Adrenal gland (tissue), 5 donors: ENCODE results near the gene DLG2.
"Not testable (repeated sequence)": the region's sequence is repeated elsewhere in the genome, so short reads cannot be mapped to it uniquely, and the experiment has no call there.

Source experiments
- CTCF ChIP-seq, 6 experiments: fragments of 450-650 bp in 4 of 6; fragments of 200-600 bp in 2 of 6; sonication (generic) in 1 of 6; IDR thresholded peaks; 1 replicate in 5 of 6; 2 replicates in 1 of 6; pipeline versions ENCODE4 v1.5.1 to v1.8.0; 2016 to 2021; ENCODE audit warnings: antibody characterized with exemption in 6 of 6, mild to moderate bottlenecking in 2 of 6, moderate library complexity in 1 of 6
- POLR2A ChIP-seq, 2 donors: fragments of 450-650 bp; IDR thresholded peaks; one replicate each; pipeline ENCODE4 v1.6.1; 2017; ENCODE audit warnings: antibody characterized with exemption in 2 of 2, mild to moderate bottlenecking in 2 of 2, moderate library complexity in 1 of 2
- donor health status: DM: no; HTN: no; CAD: no.

GRCh38 chr11:85654343-85654742 is 27.2 kb upstream of the DLG2 start:
- TF ChIP-seq CTCF, POLR2A (IDR thresholded peaks at IDR 0.05): not testable (repeated sequence)
